Limb (tissue), 2 donors: Measurements from ENCODE around the gene TBC1D20.
"Not testable (repeated sequence)": the region's sequence is repeated elsewhere in the genome, so short reads cannot be mapped to it uniquely, and the experiment has no call there.

ENCODE experiments used
- DNase-seq, 2 donors: peaks; one replicate each; pipeline ENCODE4 v3.0.0-alpha.2; 2016; ENCODE audit errors: extremely low spot score in 2 of 2

TBC1D20 gene

DNA sequence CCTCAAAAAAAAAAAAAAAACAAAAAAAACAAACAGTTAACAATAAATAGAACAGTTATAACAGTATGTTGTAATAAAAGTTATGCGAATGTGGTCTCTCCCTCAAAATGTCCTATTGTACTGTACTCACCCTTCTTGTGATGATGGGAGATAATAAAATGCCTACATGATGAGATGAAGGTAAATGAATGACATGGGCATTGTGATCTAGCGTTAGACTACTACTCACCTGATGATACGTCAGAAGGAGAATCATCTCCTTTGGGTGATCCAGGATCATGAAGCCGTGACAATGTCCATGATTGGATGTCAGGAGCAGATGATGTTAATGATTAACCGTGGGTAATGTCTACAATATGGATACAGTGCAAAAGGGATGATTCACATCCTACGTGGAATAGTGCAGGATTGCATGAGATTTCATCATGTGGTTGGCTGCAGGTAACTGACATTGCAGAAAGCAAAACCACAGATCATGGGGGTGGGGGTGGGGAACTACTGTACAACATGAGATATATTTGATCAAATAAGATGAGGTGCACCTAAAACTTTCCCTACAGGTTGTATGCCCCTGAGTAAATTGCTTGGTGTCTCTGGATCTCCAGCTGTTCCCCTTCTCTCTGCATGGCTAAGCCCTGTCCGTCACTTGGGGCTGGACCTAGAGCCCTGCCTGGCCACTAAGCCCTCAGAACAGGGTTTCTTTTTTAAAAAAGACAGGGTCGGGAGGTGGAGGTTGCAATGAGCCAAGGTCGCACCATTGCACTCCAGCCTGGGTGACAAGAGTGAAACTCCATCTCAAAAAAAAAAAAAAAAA is 60.4 kb downstream of the TBC1D20 start:
- no peak for DNase-seq

DNA sequence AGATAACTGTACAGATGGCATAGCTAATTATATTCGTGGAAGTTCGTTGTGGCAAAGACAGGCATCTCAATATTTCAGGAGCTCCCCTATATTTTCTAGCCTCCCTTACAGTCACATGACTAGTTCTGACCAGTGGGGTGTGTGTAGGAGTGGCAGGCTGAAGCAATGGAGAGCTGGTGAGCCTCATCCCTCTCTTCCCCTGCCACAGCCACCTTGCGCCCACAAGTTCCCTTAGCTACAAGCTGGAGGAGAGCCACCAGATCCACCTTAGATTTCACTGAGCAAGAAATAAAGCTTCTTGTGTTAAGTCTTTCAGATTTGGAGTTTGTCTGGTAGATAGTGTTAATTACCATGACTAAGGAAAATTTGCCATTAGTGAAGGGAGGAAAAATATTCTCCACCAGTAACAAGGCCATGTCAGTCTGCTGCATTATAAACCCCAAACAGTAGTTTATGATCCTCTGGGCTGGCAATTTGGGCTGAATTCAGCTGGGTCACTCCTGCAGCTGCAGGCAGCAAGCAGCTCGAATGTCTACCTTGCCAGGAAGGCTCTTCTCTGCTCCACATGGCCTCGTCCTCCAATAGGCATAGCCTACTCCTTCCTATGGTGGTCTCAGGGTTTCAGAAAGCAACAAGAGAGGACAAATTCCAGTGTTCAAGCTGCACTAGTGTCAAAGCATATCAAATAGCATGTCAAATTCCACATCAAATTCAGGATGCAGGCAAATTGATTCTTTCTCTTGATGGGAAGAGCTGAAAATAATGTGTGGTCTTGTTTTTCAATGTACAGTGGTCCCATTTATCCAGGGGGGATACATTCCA is 61.7 kb downstream of the TBC1D20 start:
- DNase-seq, result no peak

DNA sequence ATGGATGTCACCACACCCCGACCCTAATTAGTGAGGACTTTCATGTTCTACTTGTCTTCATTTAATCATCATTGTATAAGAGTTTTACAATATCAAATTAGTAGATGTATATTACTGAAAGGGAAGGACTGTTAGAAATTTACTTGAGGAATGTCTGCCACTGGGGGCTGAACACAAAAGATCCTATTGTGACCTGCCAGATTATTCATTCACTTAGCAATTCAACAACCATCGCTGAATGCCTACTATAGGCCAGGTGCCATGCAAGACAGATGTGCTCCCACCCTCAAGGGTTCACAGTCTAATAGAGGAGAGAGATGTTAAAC is 62.2 kb downstream of the TBC1D20 start:
- no peak for DNase-seq

DNA sequence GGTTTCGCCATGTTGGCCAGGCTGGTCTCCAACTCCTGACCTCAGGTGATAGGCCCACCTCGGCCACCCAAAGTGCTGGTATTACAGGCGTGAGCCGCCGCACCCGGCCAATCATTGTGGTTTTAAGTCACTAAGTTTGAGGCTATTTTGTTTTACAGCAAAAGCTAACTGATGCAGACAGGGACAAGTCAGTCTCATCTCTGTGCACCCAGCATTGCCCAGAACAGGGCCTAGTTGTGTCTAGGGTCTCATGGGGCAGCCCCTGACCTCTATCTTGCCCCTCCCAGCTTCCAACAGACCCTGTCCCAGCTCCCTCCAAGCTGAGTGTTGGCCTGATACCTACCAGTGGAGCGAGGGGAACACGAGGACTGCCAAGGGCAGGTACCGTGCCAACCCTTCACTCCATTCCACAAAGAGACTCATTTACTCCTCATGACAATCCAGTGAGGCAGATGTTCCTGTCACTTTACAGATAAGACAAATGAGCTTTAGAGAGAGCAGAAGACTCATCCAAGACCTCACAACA is 63.1 kb downstream of the TBC1D20 start:
- no peak for DNase-seq

DNA sequence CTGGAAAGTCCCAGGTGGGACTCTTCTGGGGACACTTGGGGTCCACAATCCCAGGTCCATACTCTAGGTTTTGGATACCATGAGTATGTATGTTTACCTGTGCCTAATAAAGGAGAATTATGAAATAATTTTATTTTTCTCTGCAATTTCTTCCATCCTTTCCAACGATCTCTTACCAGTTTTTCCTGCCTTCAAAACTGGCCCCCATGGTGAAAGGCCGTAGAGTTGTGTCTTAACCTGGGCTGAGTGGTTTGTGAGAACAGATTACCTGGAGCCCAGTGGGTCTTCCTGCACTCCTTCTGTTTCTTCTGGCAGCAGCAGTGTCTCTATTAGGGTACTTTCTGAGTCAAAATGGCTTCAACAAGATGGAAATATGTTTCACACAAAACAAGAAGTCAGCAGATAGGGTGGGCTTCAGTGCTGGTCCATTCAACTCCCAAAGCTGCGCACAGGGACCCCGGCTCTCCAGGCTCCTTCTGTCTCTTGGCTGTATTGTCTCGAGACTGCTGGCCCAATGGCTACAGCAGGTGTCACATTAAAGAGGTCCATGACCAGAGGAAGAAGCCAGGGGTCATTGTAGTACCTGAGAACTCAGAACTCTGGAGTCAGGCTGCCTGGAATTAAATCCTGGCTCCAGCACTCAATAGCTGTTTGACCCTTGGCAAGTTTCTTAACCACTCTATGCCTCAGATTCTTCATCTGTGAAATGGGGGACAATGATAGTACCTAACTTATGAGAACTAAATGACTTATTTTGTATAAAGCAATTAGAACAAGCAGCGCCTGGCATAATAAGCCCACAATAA is 64.7 kb downstream of the TBC1D20 start:
- DNase-seq, result no peak

DNA sequence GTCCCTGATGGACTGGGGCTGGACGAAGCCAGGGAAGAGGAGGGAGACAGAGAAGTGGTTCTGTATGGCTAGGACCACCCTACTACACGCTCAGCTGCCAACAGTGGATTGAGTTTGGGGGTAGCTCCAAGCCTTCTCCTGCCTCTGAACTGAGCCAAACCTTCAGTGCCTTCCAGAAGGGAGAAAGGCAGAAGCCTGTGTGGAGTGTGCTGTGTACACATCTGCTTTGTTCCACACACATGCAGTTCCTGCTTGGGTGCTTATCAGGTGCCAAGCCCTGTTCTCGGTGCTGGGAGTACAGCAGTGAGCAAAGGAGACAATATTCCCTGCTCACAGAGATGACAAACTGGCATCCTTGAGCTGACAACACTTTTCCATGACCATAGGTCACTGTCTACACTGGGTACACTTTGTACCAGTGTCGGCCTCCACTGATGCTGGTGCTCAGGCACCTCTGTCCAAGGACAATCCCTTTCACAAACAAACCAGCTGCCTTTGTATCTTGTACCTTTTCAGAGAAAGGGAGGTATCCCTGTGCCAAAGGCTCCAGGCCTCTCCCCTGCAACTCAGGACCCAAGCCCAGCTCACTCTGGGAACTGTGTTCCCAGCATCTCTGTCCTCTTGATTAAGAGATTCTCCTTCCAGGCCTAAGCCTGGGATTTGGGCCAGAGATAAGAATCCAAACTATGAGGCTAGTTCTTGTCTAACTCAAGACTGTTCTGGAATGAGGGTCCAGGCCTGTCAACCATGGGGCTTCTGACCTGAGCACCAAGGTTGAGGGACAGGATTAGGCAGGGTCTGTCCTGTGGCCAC is 65.5 kb downstream of the TBC1D20 start:
- DNase-seq, result no peak

DNA sequence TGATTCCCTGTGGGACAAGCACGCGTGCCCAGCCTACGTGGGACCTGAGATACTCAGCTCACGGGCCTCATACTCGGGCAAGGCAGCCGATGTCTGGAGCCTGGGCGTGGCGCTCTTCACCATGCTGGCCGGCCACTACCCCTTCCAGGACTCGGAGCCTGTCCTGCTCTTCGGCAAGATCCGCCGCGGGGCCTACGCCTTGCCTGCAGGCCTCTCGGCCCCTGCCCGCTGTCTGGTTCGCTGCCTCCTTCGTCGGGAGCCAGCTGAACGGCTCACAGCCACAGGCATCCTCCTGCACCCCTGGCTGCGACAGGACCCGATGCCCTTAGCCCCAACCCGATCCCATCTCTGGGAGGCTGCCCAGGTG is 66.1 kb downstream of the TBC1D20 start:
- DNase-seq, result no peak

DNA sequence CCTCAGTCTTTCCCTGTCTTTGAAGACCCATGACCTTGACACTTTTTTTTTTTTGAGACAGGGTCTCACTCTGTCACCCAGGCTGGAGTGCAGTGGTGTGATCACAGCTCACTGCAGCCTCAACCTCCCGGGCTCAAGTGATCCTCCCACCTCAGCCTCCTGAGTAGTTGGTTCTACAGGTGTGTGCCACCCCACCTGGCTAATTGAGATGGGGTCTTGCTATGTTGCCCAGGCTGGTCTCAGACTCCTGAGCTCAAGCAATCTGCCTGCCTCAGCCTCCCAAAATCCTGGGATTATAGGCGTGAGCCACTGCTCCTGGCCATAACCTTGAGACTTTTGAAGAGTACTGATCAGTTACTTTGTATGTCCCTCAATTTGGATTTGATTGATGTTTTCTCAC is 69.0 kb downstream of the TBC1D20 start:
- not testable (repeated sequence) for DNase-seq

DNA sequence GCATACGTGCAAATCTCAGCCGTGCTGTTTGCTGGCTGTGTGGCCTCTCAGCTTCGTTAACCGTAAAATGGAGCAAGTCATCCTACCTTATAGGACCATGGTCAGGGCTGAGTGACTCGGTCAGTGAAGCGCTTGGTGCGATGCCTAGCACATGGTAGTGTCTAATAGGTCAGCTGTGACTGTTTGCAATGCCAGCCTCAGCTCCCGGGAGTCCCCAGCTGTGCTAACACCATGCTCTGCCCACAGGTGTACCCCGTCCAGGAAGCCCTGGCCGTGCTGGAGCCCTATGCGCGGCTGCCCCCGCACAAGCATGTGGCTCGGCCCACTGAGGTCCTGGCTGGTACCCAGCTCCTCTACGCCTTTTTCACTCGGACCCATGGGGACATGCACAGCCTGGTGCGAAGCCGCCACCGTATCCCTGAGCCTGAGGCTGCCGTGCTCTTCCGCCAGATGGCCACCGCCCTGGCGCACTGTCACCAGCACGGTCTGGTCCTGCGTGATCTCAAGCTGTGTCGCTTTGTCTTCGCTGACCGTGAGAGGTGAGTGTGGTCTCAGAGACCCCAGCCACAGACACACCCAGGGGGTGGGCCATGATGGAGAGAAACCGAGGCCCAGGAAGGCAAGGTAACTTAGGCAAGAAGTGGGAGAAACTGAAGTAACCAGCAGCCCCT is 71.2 kb downstream of the TBC1D20 start:
- no peak for DNase-seq

DNA sequence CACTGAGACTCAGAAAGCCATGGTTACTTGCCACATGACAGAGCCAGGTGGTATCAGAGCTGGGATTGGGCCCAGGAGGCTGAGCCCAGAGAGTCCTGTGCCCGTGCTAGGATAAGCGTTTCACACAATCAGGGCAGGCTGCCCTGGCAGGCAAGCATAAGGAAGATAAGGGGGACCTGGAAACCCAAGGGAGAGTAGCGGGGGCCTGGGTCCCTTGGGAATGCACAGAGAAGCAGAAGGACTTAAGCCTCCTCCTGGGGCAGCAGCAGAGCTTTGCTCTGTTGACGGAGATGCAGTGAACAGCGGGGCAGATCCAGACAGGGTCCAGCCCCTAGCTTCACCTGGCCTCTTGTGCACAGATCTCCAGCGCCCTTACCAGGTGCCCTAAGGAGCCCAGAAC is 73.1 kb downstream of the TBC1D20 start:
- no peak for DNase-seq

DNA sequence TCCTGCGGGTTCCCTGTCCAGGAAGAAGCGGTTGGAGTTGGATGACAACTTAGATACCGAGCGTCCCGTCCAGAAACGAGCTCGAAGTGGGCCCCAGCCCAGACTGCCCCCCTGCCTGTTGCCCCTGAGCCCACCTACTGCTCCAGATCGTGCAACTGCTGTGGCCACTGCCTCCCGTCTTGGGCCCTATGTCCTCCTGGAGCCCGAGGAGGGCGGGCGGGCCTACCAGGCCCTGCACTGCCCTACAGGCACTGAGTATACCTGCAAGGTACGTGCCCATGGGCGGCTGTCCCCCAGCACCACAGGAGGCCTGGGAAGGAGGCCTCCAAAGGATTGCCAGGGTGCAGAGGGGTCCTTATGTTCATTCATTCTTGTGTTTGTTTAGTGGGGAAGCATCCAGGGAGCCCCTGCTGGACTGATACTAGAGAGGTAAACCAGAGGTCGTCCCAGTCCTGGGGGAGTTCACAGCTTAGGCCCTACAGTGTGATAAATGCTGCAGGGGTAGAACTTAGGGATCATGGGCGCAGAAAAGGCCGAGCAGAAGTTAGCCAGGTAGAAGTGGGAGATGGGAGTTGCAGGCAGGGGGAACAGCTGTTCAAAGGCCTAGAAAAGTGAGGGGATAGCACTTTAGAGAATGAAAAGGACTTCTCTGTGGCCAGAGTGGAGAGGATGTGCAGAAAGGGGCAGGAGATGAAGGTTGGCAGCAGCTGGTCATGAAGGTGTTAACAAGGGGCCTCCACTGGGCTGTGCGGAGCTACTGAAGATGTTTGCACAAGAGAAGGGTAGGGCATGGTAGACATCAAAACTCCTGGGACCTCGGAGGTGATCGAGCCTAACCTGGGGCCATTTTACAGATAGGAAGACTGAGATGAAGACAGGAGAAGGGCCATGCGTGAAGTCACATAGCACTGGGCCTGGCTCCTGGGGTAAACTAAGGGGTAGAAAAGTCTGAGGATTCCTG is 74.0 kb downstream of the TBC1D20 start:
- no peak for DNase-seq

DNA sequence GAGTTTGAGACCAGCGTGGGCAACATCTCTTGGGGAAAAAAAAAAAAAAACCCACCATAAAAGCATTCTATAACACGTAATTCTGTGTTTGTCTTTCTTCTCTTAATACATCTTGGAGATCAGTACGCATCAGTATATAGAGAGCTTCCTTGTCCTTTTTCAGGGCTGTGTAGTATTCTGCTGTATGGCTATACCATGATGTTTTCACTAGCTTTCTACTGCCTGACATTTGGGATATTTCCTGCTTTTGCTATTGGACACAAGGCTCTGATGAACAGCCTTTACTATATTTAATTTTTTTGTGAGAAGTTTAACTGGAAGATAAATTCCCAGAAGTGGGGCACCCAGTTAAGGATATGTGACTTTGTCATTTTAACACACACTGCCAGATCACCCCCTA is 74.8 kb downstream of the TBC1D20 start:
- DNase-seq, result no peak

DNA sequence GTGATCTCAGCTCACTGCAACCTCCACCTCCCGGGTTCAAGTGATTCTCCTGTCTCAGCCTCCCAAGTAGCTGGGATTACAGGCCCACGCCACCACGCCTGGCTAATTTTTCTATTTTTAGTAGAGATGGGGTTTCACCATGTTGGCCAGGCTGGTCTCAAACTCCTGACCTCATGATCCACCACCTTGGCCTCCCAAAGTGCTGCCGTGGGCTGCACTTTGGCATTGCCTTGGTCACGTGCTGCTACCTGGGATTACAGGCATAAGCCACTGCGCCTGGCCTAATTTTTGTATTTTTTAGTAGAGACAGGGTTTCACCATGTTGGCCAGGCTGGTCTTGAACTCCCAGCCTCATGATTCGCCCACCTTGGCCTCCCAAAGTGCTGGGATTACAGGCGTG is 75.7 kb downstream of the TBC1D20 start:
- DNase-seq, result not testable (repeated sequence)
